ENCODE measurements around the gene SAFB2. TPM values are rescaled to one million over a fixed set of nuclear protein-coding genes. Genes with fewer than 3 reads are reported as not detected.

SAFB2 gene
- total RNA-seq, 4 donors from 2014 or later = 22.9 to 105 (median 28.8) TPM

- Histone ChIP-seq H3K4me1 (no peaks in the 10 kb centered on the region), H3K27me3 (no peaks in the 10 kb centered on the region), H3K4me3 (no peak overlapping the region), H3K36me3 (peaks cover 92% of the 10 kb centered on the region), H3K27ac (no peak overlapping the region), H3K9me3 (no peaks in the 10 kb centered on the region)
- DNase-seq (ENCODE audit: low spot score in 2 of 2) = no peak
- 96% methylated on average over 10 of the region's 10 CpGs for WGBS
- TF ChIP-seq EP300 (IDR thresholded peaks at IDR 0.05) (no peak), POLR2AphosphoS5 (IDR thresholded peaks at IDR 0.05) (no peak), POLR2A (IDR thresholded peaks at IDR 0.05) (no peak)
- TF ChIP-seq, protein P1, sequence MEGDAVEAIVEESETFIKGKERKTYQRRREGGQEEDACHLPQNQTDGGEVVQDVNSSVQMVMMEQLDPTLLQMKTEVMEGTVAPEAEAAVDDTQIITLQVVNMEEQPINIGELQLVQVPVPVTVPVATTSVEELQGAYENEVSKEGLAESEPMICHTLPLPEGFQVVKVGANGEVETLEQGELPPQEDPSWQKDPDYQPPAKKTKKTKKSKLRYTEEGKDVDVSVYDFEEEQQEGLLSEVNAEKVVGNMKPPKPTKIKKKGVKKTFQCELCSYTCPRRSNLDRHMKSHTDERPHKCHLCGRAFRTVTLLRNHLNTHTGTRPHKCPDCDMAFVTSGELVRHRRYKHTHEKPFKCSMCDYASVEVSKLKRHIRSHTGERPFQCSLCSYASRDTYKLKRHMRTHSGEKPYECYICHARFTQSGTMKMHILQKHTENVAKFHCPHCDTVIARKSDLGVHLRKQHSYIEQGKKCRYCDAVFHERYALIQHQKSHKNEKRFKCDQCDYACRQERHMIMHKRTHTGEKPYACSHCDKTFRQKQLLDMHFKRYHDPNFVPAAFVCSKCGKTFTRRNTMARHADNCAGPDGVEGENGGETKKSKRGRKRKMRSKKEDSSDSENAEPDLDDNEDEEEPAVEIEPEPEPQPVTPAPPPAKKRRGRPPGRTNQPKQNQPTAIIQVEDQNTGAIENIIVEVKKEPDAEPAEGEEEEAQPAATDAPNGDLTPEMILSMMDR (IDR thresholded peaks at IDR 0.05) = no peak
These were observed 14.3 kb downstream of the SAFB2 start for GRCh38 chr19:5608291-5608690.

GRCh38 chr19:5607318-5608275 is 15.0 kb downstream of the SAFB2 start:
- H3K27ac ChIP-seq = no peak overlapping the region
- H3K36me3 ChIP-seq = peaks cover 92% of the 10 kb centered on the region

DNA sequence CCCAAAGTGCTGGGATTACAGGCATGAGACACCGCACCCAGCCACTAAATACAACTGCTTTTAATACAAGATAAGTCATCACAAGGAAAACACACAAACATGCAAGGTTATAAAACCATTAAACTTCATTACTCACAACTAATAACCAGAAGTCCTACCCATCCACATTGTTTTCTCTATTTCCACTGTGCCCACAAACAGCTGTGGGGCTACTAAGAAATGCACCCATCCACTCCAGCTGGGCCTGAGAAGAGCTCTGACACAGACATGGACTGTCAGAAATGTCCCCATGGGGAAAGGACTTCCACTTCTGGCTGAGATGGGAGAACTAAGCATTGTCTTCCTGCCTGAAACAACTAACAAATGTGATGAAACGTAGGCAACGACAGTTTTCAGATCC is 17.2 kb downstream of the SAFB2 start:
- H3K27me3 ChIP-seq = no peaks in the 10 kb centered on the region
- H3K4me1 ChIP-seq = no peaks in the 10 kb centered on the region
- TF ChIP-seq, protein P1 (IDR thresholded peaks at IDR 0.05) = no peak
- no peak for TF ChIP-seq POLR2AphosphoS5 (IDR thresholded peaks at IDR 0.05)
- TF ChIP-seq POLR2A (IDR thresholded peaks at IDR 0.05) = no peak
- no peak for TF ChIP-seq EP300 (IDR thresholded peaks at IDR 0.05)
- H3K4me3 ChIP-seq = no peak overlapping the region
- H3K36me3 ChIP-seq = peaks cover 93% of the 10 kb centered on the region
- DNase-seq (ENCODE audit: low spot score in 2 of 2) = no peak
- H3K9me3 ChIP-seq = no peaks in the 10 kb centered on the region
- H3K27ac ChIP-seq = no peak overlapping the region
- 97% methylated on average over 3 of the region's 3 CpGs for WGBS

More at GRCh38 chr19:5607318-5608275, 15.0 kb downstream of the SAFB2 start:
- Histone ChIP-seq H3K27me3 (no peaks in the 10 kb centered on the region), H3K9me3 (no peaks in the 10 kb centered on the region), H3K4me1 (no peaks in the 10 kb centered on the region), H3K4me3 (no peak overlapping the region)
- WGBS = 91% methylated on average over 16 of the region's 16 CpGs
- no peak for DNase-seq (ENCODE audit: low spot score in 2 of 2)
- TF ChIP-seq EP300 (IDR thresholded peaks at IDR 0.05) (no peak), POLR2A (IDR thresholded peaks at IDR 0.05) (no peak), POLR2AphosphoS5 (IDR thresholded peaks at IDR 0.05) (no peak)
- TF ChIP-seq, protein P1 (IDR thresholded peaks at IDR 0.05) = no peak

DNA sequence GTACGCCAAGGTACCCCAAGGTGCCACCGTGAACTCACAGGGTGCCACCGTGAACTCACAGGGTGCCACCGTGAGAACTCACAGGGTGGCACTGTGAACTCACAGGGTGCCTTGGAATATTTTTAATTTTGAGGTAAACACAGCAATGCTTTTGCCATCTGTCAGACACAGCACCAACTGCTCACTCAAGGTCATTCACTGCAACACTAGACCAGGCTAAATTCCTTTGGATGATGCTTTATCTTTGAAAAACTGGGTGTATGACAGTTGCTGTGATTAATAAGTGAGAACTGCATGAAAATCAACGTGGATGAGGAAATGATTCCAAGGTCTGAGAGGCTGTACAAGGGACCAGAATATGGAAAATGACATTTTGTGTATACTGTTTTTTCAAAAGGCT is 18.9 kb downstream of the SAFB2 start:
- H3K27ac ChIP-seq = no peak overlapping the region
- WGBS = 87% methylated on average over 5 of the region's 5 CpGs
- no peaks in the 10 kb centered on the region for H3K9me3 ChIP-seq
- no peaks in the 10 kb centered on the region for H3K4me1 ChIP-seq
- TF ChIP-seq, protein P1 (IDR thresholded peaks at IDR 0.05) = no peak
- no peak for TF ChIP-seq POLR2A (IDR thresholded peaks at IDR 0.05)
- H3K27me3 ChIP-seq = no peaks in the 10 kb centered on the region
- peaks cover 93% of the 10 kb centered on the region for H3K36me3 ChIP-seq
- H3K4me3 ChIP-seq = no peak overlapping the region
- DNase-seq (ENCODE audit: low spot score in 2 of 2) = no peak

DNA sequence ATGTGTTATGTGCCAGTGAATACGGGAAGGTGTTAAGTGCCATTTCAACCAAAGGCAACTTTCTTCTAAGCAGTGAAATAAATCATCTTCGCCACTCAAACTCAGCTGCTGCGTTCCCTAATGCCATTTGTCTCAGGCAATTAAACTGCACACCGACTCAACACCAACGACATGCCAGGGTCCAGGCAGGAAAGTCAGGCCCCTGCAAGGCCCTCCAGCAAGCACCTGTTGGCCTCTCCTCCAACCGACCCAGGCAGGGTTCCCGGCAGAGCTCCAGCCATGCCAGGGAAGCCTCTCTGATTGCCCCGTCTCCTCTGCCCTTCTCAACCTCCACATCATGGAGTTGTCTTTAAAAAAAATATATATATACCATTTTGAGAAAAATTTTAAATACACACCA is 21.8 kb downstream of the SAFB2 start:
- Histone ChIP-seq H3K9me3 (no peaks in the 10 kb centered on the region), H3K27ac (no peak overlapping the region), H3K4me3 (no peak overlapping the region), H3K4me1 (no peaks in the 10 kb centered on the region), H3K36me3 (peaks cover 93% of the 10 kb centered on the region), H3K27me3 (no peaks in the 10 kb centered on the region)
- no peak for DNase-seq (ENCODE audit: low spot score in 2 of 2)
- WGBS = 79% methylated on average over 8 of the region's 8 CpGs
- TF ChIP-seq EP300 (IDR thresholded peaks at IDR 0.05) (no peak), POLR2AphosphoS5 (IDR thresholded peaks at IDR 0.05) (no peak), POLR2A (IDR thresholded peaks at IDR 0.05) (no peak)
- TF ChIP-seq, protein P1 (IDR thresholded peaks at IDR 0.05) = no peak
